Measurements from ENCODE around the gene SNRPD1.
A peak's percentile ranks its signal among the peaks of the same experiment; 100 is the strongest.
"Not testable (repeated sequence)": the region's sequence is repeated elsewhere in the genome, so short reads cannot be mapped to it uniquely, and the experiment has no call there.

The SNRPD1 gene

DNA sequence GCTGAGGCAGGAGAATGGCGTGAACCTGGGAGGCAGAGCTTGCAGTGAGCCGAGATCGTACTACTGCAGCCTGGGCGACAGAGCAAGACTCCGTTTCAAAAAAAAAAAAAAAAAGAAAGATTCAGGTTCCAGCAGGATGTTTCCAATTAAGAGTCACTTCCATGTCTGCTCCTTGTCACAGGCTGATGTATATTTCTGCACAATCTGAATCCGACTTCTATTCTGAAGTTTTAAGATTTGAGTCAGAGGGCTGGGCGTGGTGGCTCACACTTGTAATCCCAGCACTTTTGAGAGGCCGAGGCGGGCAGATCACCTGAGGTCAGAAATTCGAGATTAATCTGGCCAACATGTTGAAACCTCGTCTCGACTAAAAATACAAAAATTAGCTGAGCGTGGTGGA lies 24.7 kb downstream of the SNRPD1 start:
- no peak for DNase-seq (ENCODE audit: low spot score)

DNA sequence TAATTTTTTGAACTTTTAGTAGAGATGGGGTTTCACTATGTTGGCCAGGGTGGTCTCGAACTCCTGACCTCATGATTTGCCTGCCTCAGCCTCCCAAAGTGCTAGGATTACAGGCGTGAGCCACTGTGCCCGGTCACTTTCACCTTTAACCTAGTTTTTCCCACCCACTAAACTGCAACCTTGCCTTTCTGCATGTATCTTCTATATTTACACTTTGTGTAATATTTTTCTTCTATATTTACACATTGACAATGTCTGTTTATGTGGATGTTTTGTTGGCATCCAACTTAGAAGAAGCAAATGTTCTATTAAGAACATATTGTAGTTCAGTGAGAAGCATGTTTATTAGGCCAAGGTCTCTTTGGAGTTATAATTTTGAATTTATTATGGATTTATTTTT lies 26.7 kb downstream of the SNRPD1 start:
- no peak for DNase-seq (ENCODE audit: low spot score)

- not testable (repeated sequence) for DNase-seq (ENCODE audit: low spot score)
Measured at GRCh38 chr18:21640375-21640774, 28.3 kb downstream of the SNRPD1 start.

- no peak for DNase-seq (ENCODE audit: low spot score)
Measured at GRCh38 chr18:21650311-21650710, 38.2 kb downstream of the SNRPD1 start.

- DNase-seq (ENCODE audit: low spot score) = no peak
Measured at GRCh38 chr18:21652073-21652472, 40.0 kb downstream of the SNRPD1 start.

- DNase-seq (ENCODE audit: low spot score) = no peak
Measured at GRCh38 chr18:21653361-21653760, 41.2 kb downstream of the SNRPD1 start.

DNA sequence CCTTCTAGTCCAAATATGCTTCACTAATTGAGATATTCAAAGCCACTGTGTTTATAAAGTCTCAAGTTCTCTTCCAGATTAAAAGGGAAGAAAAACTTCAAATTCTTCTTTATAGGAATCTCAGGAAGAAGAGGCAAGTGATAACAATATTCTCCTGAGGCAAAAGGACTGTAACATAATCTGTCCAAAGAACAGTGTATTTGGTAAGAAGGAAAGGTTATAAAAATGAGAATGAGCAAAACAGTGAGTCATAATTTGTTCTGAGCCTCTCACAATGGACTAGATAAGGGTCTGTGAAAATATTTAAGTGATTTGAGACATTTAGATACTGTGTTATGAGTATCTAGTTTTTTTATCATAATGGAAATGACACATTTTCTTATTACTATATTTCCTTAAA lies 44.3 kb downstream of the SNRPD1 start:
- DNase-seq (ENCODE audit: low spot score) = no peak

GRCh38 chr18:21660078-21660477 lies 48.0 kb downstream of the SNRPD1 start:
- no peak for DNase-seq (ENCODE audit: low spot score)

DNA sequence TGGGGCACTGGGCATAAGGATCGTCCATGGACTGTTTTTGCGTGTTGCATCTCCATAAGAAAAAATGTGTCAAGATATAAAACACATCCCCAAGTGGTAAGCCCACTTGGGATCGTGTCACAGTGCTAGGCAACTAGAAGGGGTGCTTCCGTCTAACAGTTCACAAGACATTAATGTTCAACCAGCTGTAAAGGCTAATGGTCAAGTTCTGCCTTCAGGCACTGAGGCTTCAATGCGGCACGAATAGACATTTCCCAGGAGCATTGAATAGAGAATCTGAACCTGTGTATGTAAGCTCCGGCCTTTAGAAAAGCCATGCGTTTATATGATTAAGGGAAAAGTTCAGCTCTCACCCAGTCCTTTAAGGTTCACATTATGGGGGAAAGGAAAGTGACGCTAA lies 50.5 kb downstream of the SNRPD1 start:
- no peak for DNase-seq (ENCODE audit: low spot score)

- DNase-seq (ENCODE audit: low spot score) = peak; percentile 19
Measured at GRCh38 chr18:21663578-21663977, 51.5 kb downstream of the SNRPD1 start.

DNA sequence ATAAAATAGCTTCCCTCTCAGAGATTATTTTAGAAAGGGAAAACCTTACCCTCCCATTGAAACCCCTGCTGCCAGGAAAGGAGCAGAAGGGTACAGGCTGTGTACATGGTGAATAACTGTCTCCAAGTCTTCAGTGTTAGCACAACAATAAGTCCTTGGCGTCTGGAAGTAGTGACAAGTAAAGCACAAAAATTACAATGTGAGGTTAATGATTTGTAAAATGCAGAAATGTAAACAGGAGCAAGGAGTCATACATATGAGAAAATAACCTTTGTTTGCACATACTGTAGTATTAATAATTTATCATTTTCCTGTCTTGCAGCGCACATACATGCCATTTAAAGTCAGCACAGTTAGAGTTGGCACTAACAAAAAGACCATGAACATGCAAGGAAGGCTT lies 52.0 kb downstream of the SNRPD1 start:
- no peak for DNase-seq (ENCODE audit: low spot score)

GRCh38 chr18:21669736-21670285 lies 57.7 kb downstream of the SNRPD1 start:
- DNase-seq (ENCODE audit: low spot score) = no peak

GRCh38 chr18:21672521-21673267 lies 60.6 kb downstream of the SNRPD1 start:
- DNase-seq (ENCODE audit: low spot score) = no peak

DNA sequence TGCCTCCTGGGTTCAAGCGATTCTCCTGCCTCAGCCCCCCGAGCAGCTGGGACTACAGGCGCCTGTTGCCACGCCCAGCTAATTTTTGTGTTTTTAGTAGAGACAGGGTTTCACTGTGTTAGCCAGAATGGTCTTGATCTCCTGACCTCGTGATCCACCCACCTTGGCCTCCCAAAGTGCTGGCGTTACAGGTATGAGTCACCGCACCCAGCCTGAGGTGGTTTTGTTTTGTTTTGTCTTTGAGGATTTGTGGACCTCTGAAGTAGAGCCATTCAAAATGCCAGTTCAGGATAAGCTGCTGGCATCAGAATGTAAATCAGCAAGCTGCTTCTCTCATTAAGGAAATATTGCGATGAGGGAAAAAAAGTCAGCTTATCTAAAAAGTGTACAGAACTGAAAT lies 63.2 kb downstream of the SNRPD1 start:
- DNase-seq (ENCODE audit: low spot score) = not testable (repeated sequence)

- no peak for DNase-seq (ENCODE audit: low spot score)
Measured at GRCh38 chr18:21678859-21679258, 66.7 kb downstream of the SNRPD1 start.

- DNase-seq (ENCODE audit: low spot score) = no peak
Measured at GRCh38 chr18:21680161-21680560, 68.0 kb downstream of the SNRPD1 start.

- DNase-seq (ENCODE audit: low spot score) = peak; percentile 40
Measured at GRCh38 chr18:21682371-21683051, 70.4 kb downstream of the SNRPD1 start.

All from NAMALWA (cell line).